ENCODE results near the gene TBC1D4.

- no peak for TF ChIP-seq CTCF (IDR thresholded peaks at IDR 0.05)
- TF ChIP-seq EP300 (IDR thresholded peaks at IDR 0.05): no peak
- TF ChIP-seq POLR2A (IDR thresholded peaks at IDR 0.05; ENCODE audit: low read depth): no peak
- no peak for TF ChIP-seq POLR2AphosphoS5 (IDR thresholded peaks at IDR 0.05)
Measured at GRCh38 chr13:75399168-75399878, 82.6 kb downstream of the TBC1D4 start.

Data from esophagus muscularis mucosa (tissue), 4 donors.